HG03064 (cell line): ENCODE measurements around the gene ZNF79.

Source experiments
- ATAC-seq: cut with Tn5 transposase; IDR thresholded peaks from one replicate; pipeline ENCODE4 v1.9.1; 2021; ENCODE audit warnings: low read depth; ENCODE audit not compliant: unreplicated experiment

The ZNF79 gene

DNA sequence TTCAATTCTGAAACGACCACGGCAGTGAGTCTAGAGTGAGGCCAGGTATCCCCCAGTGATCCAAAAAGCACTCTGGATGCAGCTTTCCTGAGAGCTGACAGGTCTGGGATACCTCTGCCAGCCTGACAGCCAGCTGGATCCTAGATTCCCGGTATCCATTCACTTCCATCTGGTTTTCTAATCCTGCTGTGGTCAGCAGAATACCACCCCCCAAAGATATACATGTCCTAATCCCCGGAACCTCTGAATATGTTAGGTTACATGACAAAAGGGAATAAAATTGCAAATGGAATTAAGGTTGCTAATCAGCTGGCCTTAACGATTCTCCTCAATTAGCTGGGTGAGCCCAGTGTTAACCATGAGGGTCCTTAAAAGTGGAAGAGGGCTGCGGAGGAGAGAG lies 1.4 kb upstream of the ZNF79 start:
- ATAC-seq: no peak

GRCh38 chr9:127423476-127423933 lies 677 bp upstream of the ZNF79 start:
- ATAC-seq: no peak

DNA sequence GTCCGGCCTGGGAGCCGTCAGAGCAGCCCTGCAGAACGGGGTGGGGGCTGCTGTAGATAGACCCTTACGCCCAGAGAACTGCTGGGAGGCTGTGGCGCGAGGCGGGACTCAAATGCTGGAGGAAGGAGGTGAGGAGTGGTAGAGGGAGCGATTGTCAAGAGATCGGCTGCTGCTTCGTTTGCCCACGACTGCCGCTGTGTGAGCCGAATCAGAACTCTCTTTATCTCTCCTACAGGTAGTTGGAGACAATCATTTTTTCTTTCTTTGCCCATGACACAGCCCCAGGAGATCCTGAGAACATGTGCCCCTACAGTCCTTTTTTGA lies 456 bp downstream of the ZNF79 start:
- no peak for ATAC-seq

GRCh38 chr9:127426756-127427155 lies 2.6 kb downstream of the ZNF79 start:
- ATAC-seq: no peak

DNA sequence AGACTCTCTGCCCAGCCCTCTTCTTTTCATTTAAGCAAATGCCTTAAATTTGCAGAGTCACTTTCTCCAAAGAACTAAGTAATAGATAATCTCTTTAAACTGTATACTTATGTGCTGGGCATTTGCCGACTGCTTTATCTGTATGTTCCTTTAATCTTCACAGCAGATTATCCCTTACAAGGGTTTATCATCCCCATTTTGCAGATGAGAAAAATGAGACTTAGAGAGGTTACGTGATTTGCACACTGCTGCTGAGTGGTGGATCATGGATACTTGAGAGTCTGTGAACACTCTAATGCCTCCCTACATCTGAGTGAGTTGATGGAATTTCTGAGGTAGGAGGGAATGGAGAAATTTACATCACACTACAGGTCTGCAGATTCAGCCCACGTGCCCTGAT lies 4.2 kb downstream of the ZNF79 start:
- ATAC-seq: no peak

GRCh38 chr9:127430415-127430814 lies 6.2 kb downstream of the ZNF79 start:
- ATAC-seq: no peak

DNA sequence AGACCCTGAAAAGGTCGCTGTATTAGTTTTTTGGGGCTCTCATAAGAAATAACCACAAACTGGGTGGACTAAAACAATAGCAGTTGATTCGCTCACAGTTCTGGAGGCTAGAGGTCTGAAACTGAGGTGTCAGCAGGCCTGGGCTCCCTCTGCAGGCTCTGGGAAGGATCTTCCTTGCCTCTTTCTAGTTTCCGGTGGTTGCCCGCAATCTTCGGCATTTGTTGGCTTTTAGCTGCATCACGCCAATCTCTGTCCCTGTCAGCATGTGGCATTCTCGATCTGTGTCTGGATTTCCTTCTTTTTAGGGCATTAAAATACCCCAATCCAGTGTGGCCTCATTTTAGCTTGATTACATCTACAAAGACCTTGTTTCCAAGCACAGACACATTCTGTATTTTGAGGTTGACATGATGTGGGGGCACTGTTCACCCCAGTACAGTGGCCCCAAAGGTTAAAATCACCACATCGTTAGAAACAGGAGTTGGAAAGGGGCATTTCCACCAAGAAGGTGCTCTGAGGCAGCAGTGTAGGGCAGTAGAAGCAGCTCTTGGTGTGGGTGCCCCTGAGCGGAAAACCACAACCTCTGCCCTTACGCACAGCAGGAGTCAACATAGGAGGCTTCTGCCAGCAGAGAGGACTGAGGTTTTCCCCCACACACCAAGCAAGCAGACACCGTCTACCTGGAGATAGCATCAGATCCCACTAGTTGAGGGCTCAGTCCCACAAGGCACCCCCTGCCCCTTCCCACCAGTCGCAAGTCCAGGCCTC lies 13.5 kb downstream of the ZNF79 start:
- no peak for ATAC-seq

DNA sequence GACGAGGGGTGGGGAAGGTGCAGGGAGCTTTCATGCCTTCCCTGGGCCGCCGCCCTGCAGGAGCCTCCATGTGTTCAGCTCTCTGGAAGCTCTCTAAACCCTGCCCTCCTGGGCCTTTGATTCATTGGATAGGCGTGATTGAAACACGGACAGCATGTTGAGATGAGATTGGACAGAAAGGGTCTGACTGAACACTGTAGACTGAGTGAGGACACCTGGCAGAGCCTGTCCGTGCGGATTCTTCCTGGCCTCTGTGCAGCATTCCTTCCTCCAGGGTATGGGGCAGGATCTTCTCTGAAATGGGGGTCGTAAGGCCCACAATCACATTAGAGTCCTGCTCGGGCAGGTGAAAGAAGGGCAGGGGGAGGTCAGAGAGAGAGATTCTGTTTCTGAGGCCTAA lies 14.2 kb downstream of the ZNF79 start:
- ATAC-seq: no peak

DNA sequence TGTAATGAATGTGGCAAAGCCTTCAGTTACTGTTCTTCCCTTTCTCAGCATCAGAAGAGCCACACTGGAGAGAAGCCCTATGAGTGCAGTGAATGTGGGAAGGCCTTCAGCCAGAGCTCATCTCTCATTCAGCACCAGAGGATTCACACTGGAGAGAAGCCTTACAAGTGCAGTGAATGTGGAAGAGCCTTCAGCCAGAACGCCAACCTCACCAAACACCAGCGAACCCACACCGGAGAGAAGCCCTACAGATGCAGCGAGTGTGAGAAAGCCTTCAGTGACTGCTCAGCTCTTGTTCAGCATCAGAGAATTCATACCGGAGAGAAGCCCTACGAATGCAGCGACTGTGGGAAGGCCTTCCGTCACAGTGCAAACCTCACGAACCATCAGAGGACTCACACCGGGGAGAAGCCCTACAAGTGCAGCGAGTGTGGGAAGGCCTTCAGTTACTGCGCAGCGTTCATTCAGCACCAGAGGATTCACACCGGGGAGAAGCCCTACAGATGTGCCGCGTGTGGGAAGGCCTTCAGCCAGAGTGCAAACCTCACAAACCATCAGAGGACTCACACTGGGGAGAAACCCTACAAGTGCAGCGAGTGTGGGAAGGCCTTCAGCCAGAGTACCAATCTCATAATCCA lies 20.2 kb downstream of the ZNF79 start:
- no peak for ATAC-seq

DNA sequence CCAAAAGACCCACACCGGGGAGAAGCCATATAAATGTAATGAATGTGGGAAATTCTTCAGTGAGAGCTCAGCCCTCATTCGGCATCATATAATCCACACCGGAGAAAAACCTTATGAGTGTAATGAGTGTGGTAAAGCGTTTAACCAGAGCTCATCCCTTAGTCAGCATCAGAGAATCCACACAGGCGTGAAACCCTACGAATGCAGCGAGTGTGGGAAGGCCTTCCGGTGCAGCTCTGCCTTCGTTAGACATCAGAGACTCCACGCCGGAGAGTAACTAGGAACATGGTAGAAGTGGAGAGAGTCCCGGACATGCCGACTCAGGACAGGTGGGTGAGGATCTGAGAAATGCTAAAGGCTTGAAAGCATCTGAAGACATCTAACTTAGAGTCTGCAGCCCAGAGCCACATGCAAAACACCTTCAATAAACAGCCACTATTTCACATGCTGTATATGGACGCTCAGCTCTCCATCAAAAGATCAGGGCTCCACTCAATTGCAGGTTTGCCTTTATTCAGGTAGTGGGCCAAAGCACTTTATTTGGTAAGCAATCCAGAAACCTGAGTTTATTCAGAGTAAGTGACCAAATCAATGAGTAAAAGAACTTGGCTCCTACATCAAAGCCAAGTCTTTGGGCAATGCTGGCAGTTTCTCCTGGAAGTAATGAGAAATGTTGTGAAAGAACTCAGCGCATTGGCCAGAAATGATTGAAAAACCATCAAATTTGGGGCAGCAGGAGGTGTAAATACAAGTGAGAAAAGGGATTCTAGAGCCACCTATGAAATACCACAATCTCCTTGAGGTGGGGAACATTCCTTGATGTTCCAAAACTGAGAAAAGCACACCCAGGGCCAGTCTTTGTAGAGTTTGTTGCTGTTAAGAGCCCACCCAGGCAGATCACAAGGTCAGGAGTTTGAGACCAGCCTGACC lies 21.0 kb downstream of the ZNF79 start:
- ATAC-seq: no peak

- no peak for ATAC-seq
These were observed 21.9 kb downstream of the ZNF79 start for GRCh38 chr9:127445851-127446712.

- ATAC-seq: no peak
These were observed 22.7 kb downstream of the ZNF79 start for GRCh38 chr9:127446713-127447415.

DNA sequence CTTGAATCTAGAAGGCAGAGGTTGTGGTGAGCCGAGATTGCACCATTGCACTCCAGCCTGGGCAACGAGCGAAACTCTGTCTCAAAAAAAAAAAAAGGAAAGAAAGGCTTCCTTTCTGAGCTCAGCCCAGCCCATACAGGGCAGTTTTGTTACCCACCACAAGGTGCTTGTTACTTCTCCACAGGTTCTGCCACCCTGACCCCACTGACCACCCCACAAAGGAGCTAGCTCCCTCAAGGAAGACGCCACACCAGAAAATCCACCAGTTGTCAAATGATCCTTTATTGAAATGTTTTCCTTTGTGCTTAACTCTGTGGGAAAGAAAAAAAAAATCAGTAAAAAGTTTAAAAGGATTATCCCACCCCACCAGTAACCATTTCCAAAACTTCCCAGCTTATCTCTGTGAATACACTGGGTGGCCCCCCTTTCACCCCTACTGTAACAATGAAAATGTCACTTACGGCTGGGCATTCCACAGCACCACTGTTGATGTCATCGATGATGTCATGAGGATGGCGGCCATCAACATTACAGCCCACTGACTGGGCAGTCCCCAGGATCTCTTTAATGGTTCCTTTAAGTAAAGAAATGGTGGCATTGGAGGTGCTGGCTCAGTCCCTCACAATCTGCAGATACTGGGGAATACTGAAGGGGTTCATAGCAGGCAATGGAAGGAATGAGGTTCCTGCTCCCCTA lies 23.4 kb downstream of the ZNF79 start:
- no peak for ATAC-seq

DNA sequence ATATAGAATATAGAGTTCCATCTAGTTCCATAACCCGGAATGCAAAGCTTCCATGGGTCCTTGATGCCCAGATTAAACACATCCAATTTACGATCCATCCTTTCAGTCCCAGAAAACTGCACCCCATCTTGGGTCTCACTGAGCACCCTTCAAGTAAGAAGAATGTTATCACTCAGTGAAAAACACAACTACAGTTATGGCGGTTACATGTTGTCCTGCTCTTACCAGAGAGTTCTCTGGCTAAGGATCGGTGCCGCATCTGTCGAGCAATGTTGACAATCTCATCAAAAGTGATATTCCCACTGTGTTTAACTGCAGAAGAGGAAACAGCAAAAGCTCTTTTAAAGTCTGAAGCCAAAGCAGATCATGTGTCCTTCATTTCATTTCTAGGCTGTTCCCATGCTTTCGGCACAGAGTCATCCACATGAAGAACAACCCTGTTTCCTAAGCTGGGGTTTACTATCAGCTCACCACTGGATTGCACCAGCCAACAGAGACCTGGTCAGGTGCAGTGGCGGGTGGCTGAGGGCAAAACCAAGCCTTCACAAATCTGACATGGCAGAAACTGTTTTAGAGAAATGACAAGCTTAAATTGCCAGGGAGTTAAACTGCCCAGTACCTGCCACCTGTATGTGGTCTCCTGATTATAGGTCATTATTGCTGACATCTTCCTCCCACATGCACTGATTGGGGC lies 24.1 kb downstream of the ZNF79 start:
- no peak for ATAC-seq

DNA sequence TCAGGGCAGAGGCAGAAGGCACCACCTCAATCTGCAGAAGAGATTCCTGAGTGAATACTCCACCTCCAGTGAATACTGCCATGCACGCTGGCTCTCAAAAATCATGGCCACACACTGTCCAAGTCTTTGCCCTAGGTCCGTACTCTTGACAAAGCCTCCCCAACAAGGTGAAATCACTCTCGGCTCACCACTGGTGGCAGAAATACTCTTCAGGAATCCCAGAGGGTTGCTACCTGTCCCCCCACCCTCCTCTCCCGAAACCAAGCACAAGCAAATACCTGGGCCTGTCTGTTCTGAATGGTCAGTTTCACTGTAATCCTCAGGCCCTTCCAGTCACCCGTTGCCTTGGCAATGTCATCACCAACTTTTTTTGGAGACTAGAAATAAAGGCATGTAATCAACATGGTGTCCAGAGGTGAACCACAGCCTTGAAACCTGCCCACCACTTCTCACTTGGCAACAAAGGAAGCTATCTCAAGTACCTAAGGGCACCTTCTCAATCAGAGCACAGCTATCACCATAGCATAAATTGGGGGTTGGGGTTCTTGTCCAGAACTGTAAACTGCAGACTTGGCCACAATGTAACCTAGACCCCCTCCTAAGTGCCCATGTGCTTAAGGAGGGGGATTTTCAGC lies 25.3 kb downstream of the ZNF79 start:
- no peak for ATAC-seq

- ATAC-seq: no peak
These were observed 26.1 kb downstream of the ZNF79 start for GRCh38 chr9:127450243-127450760.

DNA sequence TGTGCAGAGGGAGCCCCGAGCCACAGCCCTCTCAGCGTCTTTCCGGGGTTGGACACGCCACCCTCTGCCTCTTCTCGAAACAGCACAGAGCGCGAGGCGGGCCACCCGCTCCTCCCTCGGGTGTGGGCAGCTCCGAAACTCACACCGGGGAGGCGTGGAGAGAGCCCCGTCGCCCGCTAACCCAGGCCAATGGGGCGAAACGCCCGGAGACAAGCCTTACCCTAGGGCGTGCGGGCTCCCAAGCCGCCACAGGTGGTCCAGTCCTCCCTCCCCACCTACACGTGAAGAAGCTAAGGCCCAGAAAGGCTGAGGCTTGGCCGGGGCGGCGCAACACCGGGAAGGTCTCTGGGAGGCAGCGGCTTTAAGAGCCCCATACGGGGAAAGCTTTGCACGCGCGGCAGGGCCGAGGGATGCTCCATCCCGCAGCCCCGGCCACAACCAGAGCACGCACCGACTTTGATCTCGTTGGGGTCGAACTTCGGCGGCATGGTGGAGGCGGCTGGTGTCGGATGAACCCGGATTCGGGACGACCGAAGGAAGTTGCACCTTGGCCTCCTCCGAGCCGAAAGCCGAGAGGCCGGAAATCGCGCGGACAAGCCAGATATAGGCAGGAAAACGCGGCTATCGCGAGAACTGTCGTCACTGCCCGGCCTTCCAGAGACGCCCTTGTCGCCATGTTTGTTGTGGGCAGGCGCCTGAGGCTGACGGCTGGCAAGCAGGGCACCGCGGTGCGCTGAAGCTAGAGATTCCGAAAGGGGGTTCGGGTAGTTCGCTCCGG lies 26.8 kb downstream of the ZNF79 start, which contains the start of the genes LRSAM1 and RPL12:
Gene LRSAM1, plus strand, starts transcription at position 681 of the 778 bp plus-strand sequence. CDS start 3,018 bp downstream, outside the sequence.
Gene RPL12, minus strand, starts transcription at position 577 of the 778 bp plus-strand sequence. Its CDS starts 89 bp downstream, at position 488.
- peak; percentile 56 for ATAC-seq
